HG03095 (cell line): ENCODE measurements around the gene PSG3.
"Not testable (repeated sequence)": the region's sequence is repeated elsewhere in the genome, so short reads cannot be mapped to it uniquely, and the experiment has no call there.

Experiments
- ATAC-seq: cut with Tn5 transposase; IDR thresholded peaks from one replicate; pipeline ENCODE4 v1.9.1; 2021; ENCODE audit warnings: moderate library complexity; ENCODE audit not compliant: unreplicated experiment

PSG3 gene

DNA sequence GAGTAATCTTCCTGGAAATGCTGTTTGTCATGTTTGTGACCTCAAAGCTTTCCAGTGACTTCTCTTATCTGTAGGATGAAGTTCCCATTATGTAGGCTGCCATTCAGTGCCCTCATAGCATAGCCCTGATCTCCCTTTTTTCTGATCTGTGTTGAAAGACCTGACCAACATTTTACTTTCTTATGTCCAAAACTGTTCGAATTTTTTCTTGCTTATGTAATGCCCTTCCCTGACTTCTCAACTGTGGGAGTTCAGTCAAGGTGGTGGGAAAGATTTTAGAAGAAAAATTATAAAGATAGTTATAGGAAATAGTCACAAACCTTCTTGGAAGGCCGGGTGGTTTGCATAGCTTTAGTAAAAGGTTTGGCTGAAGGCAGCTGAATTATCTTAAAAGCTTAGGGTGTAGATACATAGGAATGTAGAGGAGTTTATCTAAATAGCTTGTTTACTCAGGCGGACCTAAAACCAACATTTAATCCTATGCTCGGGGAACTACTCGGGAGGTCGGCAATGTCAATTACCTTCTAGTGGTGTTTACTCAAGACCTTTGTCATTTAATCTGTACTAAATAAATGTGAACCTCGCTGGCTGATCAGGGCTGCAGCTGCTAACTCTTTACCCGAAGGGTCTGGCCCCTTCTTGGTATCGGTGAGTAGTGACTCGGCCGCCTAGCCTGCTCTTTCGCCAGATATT, 44.3 kb downstream of the PSG3 start:
- no peak for ATAC-seq

DNA sequence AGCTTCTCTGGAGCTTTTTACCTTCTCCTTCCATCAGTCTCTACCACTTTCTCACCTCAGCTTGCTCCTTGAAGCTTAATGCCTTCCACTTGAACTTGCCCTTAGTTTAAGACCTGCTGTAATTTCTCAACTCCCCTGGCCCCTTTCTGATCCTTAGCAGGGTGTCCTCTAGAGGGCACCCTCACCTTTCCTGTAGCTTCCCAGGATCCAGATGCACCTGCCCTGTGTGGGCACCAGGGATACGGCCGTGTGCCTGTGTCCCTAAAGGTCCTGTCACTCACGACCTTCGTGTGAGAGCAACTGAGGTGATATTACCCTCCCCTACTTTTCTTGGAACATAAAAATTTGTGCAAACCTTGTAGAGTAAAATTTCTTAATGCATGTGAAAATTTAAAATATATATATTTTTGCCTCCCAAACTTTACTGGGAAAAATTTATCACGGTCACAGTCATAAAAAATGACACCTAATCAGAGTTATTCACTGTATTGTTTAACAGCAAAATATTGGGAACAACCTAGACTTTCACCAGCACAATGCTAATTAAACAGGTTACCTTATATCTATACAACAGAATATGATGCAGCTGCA, 46.4 kb downstream of the PSG3 start:
- ATAC-seq, result no peak

DNA sequence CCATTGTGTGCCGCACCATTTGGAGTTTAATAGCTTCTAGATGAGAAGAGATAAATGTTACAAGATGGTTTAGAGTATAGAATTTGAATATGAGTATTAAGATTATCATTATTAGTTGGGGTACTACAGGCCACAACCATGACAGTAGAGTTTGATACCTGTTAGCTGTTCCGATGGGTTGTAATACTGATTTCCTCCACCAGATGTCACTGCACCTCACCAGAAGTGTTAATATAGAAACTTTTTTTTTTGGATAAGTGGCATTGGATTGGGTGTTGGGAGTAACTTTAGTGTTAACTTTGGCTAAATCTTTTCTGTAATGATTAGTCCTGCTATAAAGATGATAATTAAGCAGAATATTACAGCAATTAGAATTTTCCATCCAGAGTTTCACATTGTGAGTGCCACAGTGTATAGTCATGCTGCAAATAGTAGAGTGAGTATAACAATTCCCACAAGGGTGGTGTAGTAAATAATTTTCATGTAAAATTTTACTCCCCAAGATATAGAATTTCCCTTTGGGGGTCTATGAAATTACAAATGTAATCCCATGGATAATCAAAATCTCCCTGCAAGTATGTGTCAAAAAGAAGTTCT, 56.3 kb downstream of the PSG3 start:
- ATAC-seq, result no peak

DNA sequence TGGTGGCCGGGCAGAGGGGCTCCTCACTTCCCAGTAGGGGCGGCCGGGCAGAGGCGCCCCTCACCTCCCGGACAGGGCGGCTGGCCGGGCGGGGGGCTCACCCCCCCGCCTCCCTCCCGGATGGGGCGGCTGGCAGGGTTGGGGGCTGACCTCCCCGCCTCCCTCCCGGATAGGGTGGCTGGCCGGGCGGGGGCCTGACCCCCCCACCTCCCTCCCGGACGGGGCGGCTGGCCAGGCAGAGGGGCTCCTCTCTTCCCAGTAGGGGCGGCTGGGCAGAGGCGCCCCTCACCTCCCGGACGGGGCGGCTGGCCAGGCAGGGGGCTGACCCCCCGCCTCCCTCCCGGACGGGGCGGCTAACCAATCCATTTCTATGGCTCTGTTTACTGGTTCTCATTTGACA, 64.0 kb downstream of the PSG3 start:
- ATAC-seq, result not testable (repeated sequence)

- ATAC-seq, result not testable (repeated sequence)
These were observed 65.7 kb downstream of the PSG3 start for GRCh38 chr19:42674549-42674948.
